WI38 (cell line): Measurements from ENCODE around the gene ADGRV1.

Experiments used
- H3K4me3 ChIP-seq: 2 replicates; pipeline ENCODE4 v1.5.1; 2011; ENCODE audit warnings: low read depth, mild to moderate bottlenecking, control low read depth, low read length
- CTCF ChIP-seq: IDR thresholded peaks from 2 replicates; pipeline ENCODE4 v1.5.1; 2012; ENCODE audit warnings: low read depth, mild to moderate bottlenecking, control low read depth, low read length

ADGRV1 gene

GRCh38 chr5:90940227-90940995, 381.8 kb downstream of the ADGRV1 start:
- H3K4me3 ChIP-seq = no peak overlapping the region
- TF ChIP-seq CTCF = no peak

- no peak for TF ChIP-seq CTCF
- H3K4me3 ChIP-seq = no peak overlapping the region
Measured at GRCh38 chr5:90941002-90941720, 382.6 kb downstream of the ADGRV1 start.

- no peak for TF ChIP-seq CTCF
- H3K4me3 ChIP-seq = no peak overlapping the region
Measured at GRCh38 chr5:90944116-90944515, 385.5 kb downstream of the ADGRV1 start.

- no peak overlapping the region for H3K4me3 ChIP-seq
- TF ChIP-seq CTCF = no peak
Measured at GRCh38 chr5:90947667-90948066, 389.1 kb downstream of the ADGRV1 start.

GRCh38 chr5:90948969-90949368, 390.4 kb downstream of the ADGRV1 start:
- no peak overlapping the region for H3K4me3 ChIP-seq

GRCh38 chr5:90949469-90950358, 391.1 kb downstream of the ADGRV1 start:
- no peak for TF ChIP-seq CTCF

More at GRCh38 chr5:90948969-90949368, 390.4 kb downstream of the ADGRV1 start:
- TF ChIP-seq CTCF = no peak

More at GRCh38 chr5:90949469-90950358, 391.1 kb downstream of the ADGRV1 start:
- H3K4me3 ChIP-seq = no peak overlapping the region
